B cell (primary cell): ENCODE results near the gene MRPL52. TPM values are rescaled to one million over a fixed set of nuclear protein-coding genes. Genes with fewer than 3 reads are reported as not detected.

ENCODE experiments used
- ATAC-seq: fragments of 200-7000 bp; cut with Tn5 transposase; one replicate; pipeline ENCODE4 v1.10.0; 2021; ENCODE audit warnings: low read depth, mild to moderate bottlenecking, moderate number of reproducible peaks, moderate library complexity
- CTCF ChIA-PET: fragments of 350-600 bp; sonication (Branson Sonifier 250); formaldehyde crosslinking; loops from one replicate; lab custom pipeline; 2021; ENCODE audit warnings: antibody characterized with exemption, inconsistent platforms; lab: Charles Lee
- POLR2A ChIA-PET: fragments of 350-600 bp; sonication (Branson Sonifier 250); formaldehyde crosslinking; loops from one replicate; lab custom pipeline; 2021; ENCODE audit warnings: antibody characterized with exemption; lab: Charles Lee
- DNase-seq: peaks from one replicate; pipeline ENCODE4 v3.0.0; 2013
- H2AFZ ChIP-seq: 2 replicates; pipeline ENCODE4 v1.6.1; 2012; ENCODE audit warnings: mild to moderate bottlenecking, low read depth, low read length; ENCODE audit not compliant: insufficient read depth, poor library complexity, severe bottlenecking
- H3K27ac ChIP-seq, 2 donors: 1 replicate in 1 of 2; 2 replicates in 1 of 2; pipeline ENCODE4 v1.5.1; 2012 to 2013; ENCODE audit warnings: low read length in 2 of 2, mild to moderate bottlenecking in 2 of 2, moderate library complexity in 1 of 2
- H3K27me3 ChIP-seq, 4 experiments: fragments of 200-600 bp in 1 of 4; sonication (generic) in 1 of 4; replicated peaks in 1 of 4; 1 replicate in 2 of 4; 2 replicates in 2 of 4; pipeline versions ENCODE4 v1.6.1 to v1.7.0; 2013 to 2016; ENCODE audit warnings: low read length in 3 of 4, mild to moderate bottlenecking in 2 of 4, mixed read lengths in 1 of 4, moderate library complexity in 1 of 4; ENCODE audit not compliant: insufficient read depth in 4 of 4, control insufficient read depth in 3 of 4; ENCODE audit errors: control extremely low read depth in 1 of 4
- H3K36me3 ChIP-seq, 2 experiments: replicated peaks in 1 of 2; 1 replicate in 1 of 2; 2 replicates in 1 of 2; pipeline versions ENCODE4 v1.6.1 to v1.7.1; 2013; ENCODE audit warnings: low read length in 1 of 2; ENCODE audit not compliant: insufficient read depth in 2 of 2, control insufficient read depth in 1 of 2; ENCODE audit errors: control extremely low read depth in 1 of 2, extremely low read depth in 1 of 2
- H3K4me1 ChIP-seq, 2 donors: fragments of 200-600 bp in 1 of 2; sonication (generic) in 1 of 2; 1 replicate in 1 of 2; 2 replicates in 1 of 2; pipeline versions ENCODE4 v1.5.1 to v1.6.1; 2013 to 2017; ENCODE audit warnings: low read length in 2 of 2; ENCODE audit not compliant: control insufficient read depth in 2 of 2, insufficient read depth in 2 of 2
- H3K4me2 ChIP-seq: replicated peaks from 2 replicates; pipeline ENCODE3; 2012; ENCODE audit warnings: mild to moderate bottlenecking, low read depth, low read length; ENCODE audit not compliant: poor library complexity, severe bottlenecking
- H3K4me3 ChIP-seq, 5 experiments: fragments of 200-600 bp in 1 of 5; sonication (generic) in 1 of 5; 1 replicate in 3 of 5; 2 replicates in 2 of 5; pipeline versions ENCODE4 v1.5.1 to v1.7.0; 2011 to 2016; ENCODE audit warnings: low read length in 4 of 5, mild to moderate bottlenecking in 4 of 5, low read depth in 2 of 5, control low read depth in 1 of 5, moderate library complexity in 1 of 5; ENCODE audit not compliant: insufficient read depth in 1 of 5; ENCODE audit errors: control extremely low read depth in 1 of 5, extremely low read depth in 1 of 5
- H3K79me2 ChIP-seq: fragments of 200-600 bp; sonication (generic); one replicate; pipeline ENCODE4 v1.6.0; 2016; ENCODE audit warnings: low read length; ENCODE audit not compliant: control insufficient read depth, insufficient read depth
- H3K9ac ChIP-seq: fragments of 200-600 bp; sonication (generic); 2 replicates; pipeline ENCODE4 v1.6.1; 2017; ENCODE audit warnings: mild to moderate bottlenecking, low read length, moderate library complexity
- H3K9me3 ChIP-seq, 3 donors: one replicate each; pipeline versions ENCODE4 v1.6.1 to v1.7.1; 2013; ENCODE audit warnings: low read length in 2 of 3; ENCODE audit not compliant: control insufficient read depth in 2 of 3, insufficient read depth in 1 of 3; ENCODE audit errors: control extremely low read depth in 1 of 3
- H4K20me1 ChIP-seq: 2 replicates; pipeline ENCODE4 v1.6.0; 2012; ENCODE audit warnings: mild to moderate bottlenecking, low read length; ENCODE audit not compliant: insufficient read depth, control insufficient read depth, poor library complexity, severe bottlenecking
- H3K27ac Mint-ChIP-seq: one replicate; pipeline ENCODE4 v1.8.0; 2021; ENCODE audit warnings: mixed read lengths
- H3K27me3 Mint-ChIP-seq: one replicate; pipeline ENCODE4 v1.8.0; 2021; ENCODE audit warnings: mixed read lengths
- H3K4me1 Mint-ChIP-seq: one replicate; pipeline ENCODE4 v1.8.0; 2021; ENCODE audit warnings: mixed read lengths
- H3K4me3 Mint-ChIP-seq: one replicate; pipeline ENCODE4 v1.8.0; 2021; ENCODE audit warnings: mixed read lengths
- H3K9me3 Mint-ChIP-seq: one replicate; pipeline ENCODE4 v1.8.0; 2022; ENCODE audit warnings: mixed read lengths; ENCODE audit not compliant: insufficient read depth
- EZH2 ChIP-seq: IDR thresholded peaks from 2 replicates; pipeline ENCODE4 v1.6.1; 2012; ENCODE audit warnings: borderline replicate concordance, low read depth, mild to moderate bottlenecking, moderate library complexity, low read length; ENCODE audit not compliant: insufficient read depth, poor library complexity, severe bottlenecking
- WGBS: methylation state at CpG from one replicate; pipeline ENCODE4 v1.1.5; 2013; ENCODE audit warnings: missing lambda C conversion rate; ENCODE audit not compliant: insufficient coverage; 5-methylcytosine and 5-hydroxymethylcytosine counted together
- intact Hi-C: fragments of 100-400 bp; cut with micrococcal nuclease; formaldehyde crosslinking; loops from one replicate; pipeline ENCODE4 v1.10.0; 2022
- polyA plus RNA-seq: library from polyadenylated mRNA; depleted of rRNA; stranded (reverse); fragments of >200 nt; gene quantifications from 2 replicates; pipeline ENCODE4 v1.2.3, GENCODE V29; 2012
- total RNA-seq, 2 donors: library from RNA; stranded (reverse); fragments of 120-200 nt in 1 of 2; gene quantifications; 1 replicate in 1 of 2; 2 replicates in 1 of 2; pipeline versions ENCODE4 v1.2.3 to v1.2.4, GENCODE V29; 2013 to 2022
- TF ChIP-seq, protein P1 (sequence below): fragments of 200-600 bp; IDR thresholded peaks from one replicate; pipeline ENCODE4 v1.8.0; 2022; ENCODE audit warnings: antibody characterized with exemption, mild to moderate bottlenecking

MRPL52 gene
- total and polyA plus RNA-seq, 2 donors (not counting 1 experiment from before 2014, with no cell fraction given) = 37.4 to 91.6 TPM

DNA sequence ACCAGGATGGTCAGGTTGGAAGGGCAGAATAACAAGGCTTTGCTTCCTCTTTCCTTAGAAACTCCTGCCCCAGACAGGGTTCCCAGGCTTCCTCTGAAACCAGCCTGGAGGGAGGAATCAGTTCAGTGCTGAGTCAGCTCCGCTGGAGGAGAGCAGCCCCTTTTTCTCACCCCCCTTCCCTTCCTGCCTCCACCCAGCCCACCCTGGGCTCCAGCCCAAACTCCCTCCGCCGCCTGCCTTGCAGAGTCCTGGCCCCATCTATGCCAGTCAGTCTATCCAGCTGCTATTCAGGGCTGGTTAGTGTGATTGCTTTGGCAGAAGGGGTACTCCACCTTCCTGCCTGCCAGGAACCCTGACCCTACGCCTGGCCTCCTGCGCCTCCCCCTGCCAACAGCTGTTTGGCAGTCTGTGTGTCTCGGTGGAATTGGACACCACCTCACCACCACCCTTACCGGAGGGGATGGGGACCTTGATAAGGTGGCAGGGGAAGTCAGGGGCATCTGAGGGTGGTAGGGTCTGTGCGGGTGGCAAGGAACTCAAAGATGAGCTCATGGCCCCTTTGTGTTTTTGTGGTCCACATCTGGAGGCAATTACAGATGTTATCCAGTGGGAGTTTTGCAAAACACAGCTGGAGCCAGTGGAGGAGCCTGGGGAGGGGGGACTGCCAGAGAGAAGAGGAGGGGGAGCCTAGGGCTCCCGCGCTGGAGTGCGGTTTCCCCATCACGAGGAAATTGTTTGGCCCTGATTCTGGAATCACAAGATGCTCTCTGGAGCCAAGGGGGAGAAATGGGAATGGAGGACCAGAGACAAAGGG, 18.9 kb downstream of the MRPL52 start:
- Histone ChIP-seq H3K9me3 (no peaks in the 10 kb centered on the region), H3K4me3 (no peak overlapping the region), H2AFZ (no peak overlapping the region), H3K4me1 (peaks cover 0 to 8% of the 10 kb centered on the region in 2 donors), H3K79me2 (no peaks in the 10 kb centered on the region), H3K27me3 (peaks cover 0 to 19% (median 0%) of the 10 kb centered on the region in 4 experiments), H4K20me1 (no peaks in the 10 kb centered on the region), H3K36me3 (no peaks in the 10 kb centered on the region), H3K27ac (no peak overlapping the region), H3K9ac (no peak overlapping the region), H3K4me2 (no peak overlapping the region)
- Mint-ChIP-seq H3K27me3 (peaks cover 10% of the 10 kb centered on the region), H3K9me3 (no peaks in the 10 kb centered on the region), H3K4me3 (no peak overlapping the region), H3K27ac (no peak overlapping the region), H3K4me1 (peaks cover 6% of the 10 kb centered on the region)
- intact Hi-C loops = no loop called here
- ChIA-PET CTCF (interaction anchor here (0.6 to 12.0 kb wide), 12 partner anchors 10 to 359 kb away, joined by 3 to 207 read pairs (median 4); partner anchors contain the start of genes MMP14, MRPL52 and OXA1L), POLR2A (no interaction called here)
- no peak for TF ChIP-seq EZH2
- TF ChIP-seq, protein P1, sequence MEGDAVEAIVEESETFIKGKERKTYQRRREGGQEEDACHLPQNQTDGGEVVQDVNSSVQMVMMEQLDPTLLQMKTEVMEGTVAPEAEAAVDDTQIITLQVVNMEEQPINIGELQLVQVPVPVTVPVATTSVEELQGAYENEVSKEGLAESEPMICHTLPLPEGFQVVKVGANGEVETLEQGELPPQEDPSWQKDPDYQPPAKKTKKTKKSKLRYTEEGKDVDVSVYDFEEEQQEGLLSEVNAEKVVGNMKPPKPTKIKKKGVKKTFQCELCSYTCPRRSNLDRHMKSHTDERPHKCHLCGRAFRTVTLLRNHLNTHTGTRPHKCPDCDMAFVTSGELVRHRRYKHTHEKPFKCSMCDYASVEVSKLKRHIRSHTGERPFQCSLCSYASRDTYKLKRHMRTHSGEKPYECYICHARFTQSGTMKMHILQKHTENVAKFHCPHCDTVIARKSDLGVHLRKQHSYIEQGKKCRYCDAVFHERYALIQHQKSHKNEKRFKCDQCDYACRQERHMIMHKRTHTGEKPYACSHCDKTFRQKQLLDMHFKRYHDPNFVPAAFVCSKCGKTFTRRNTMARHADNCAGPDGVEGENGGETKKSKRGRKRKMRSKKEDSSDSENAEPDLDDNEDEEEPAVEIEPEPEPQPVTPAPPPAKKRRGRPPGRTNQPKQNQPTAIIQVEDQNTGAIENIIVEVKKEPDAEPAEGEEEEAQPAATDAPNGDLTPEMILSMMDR = no peak
- DNase-seq = no peak
- no peak for ATAC-seq
- 19% methylated on average over 5 of the region's 12 CpGs for WGBS
